T-helper 22 cell (primary cell): ENCODE measurements around the gene CSNK1D.
A peak's percentile ranks its signal among the peaks of the same experiment; 100 is the strongest.

Source experiments
- DNase-seq: peaks from one replicate; pipeline ENCODE4 v3.0.0-alpha.2; 2020; ENCODE audit warnings: low read depth

Gene CSNK1D

GRCh38 chr17:82273327-82274133 lies at the start of gene CSNK1D:
Gene CSNK1D (minus strand): TSS chr17:82273700. CDS start chr17:82273381, 319 bp downstream.
- DNase-seq: peak; percentile 83

GRCh38 chr17:82322526-82323453 lies 49.3 kb upstream of the CSNK1D start:
- DNase-seq: no peak

- DNase-seq: no peak
These were observed 48.5 kb upstream of the CSNK1D start for GRCh38 chr17:82321947-82322466.

GRCh38 chr17:82320956-82321927 lies 47.7 kb upstream of the CSNK1D start:
- peak; percentile 71 for DNase-seq

GRCh38 chr17:82320140-82320840 lies 46.8 kb upstream of the CSNK1D start:
- no peak for DNase-seq

GRCh38 chr17:82319619-82320062 lies 46.1 kb upstream of the CSNK1D start:
- DNase-seq: no peak

GRCh38 chr17:82318772-82319606 lies 45.5 kb upstream of the CSNK1D start:
- DNase-seq: no peak

- DNase-seq: no peak
These were observed 44.6 kb upstream of the CSNK1D start for GRCh38 chr17:82318169-82318498.

GRCh38 chr17:82317394-82318168 lies 44.1 kb upstream of the CSNK1D start, which contains the start of gene CD7:
Gene CD7 (minus strand): TSS chr17:82317608. CDS start chr17:82317495, 113 bp downstream.
- peak; percentile 46 for DNase-seq

- no peak for DNase-seq
These were observed 43.3 kb upstream of the CSNK1D start for GRCh38 chr17:82316651-82317393.

- DNase-seq: peak; percentile 41
These were observed 42.3 kb upstream of the CSNK1D start for GRCh38 chr17:82315703-82316358.

- no peak for DNase-seq
These were observed 41.5 kb upstream of the CSNK1D start for GRCh38 chr17:82314727-82315605.

- DNase-seq: no peak
These were observed 40.7 kb upstream of the CSNK1D start for GRCh38 chr17:82314012-82314726.

- DNase-seq: no peak
These were observed 39.9 kb upstream of the CSNK1D start for GRCh38 chr17:82313195-82314011.

GRCh38 chr17:82311971-82312370 lies 38.5 kb upstream of the CSNK1D start:
- no peak for DNase-seq
